Smooth muscle cell (in vitro differentiated cells): ENCODE measurements around the gene DNAH17. TPM values are rescaled to one million over a fixed set of nuclear protein-coding genes. Genes with fewer than 3 reads are reported as not detected.

ENCODE experiments used
- DNase-seq: peaks from one replicate; lab custom pipeline; 2025; ENCODE audit not compliant: unreplicated experiment; lab: John Stamatoyannopoulos, UW
- H2AFZ ChIP-seq: fragments of 200-600 bp; sonication (generic); 2 replicates; pipeline ENCODE4 v1.6.0; 2016; ENCODE audit warnings: antibody characterized with exemption, low read depth, mild to moderate bottlenecking
- H3F3A ChIP-seq: fragments of 200-600 bp; sonication (generic); 2 replicates; pipeline ENCODE4 v1.6.0; 2017; ENCODE audit warnings: antibody characterized with exemption, low read depth
- H3K27ac ChIP-seq: fragments of 200-600 bp; sonication (generic); 2 replicates; pipeline ENCODE4 v1.5.1; 2016; ENCODE audit warnings: low read depth, mild to moderate bottlenecking
- H3K27me3 ChIP-seq: fragments of 200-600 bp; sonication (generic); 2 replicates; pipeline ENCODE4 v1.6.1; 2016; ENCODE audit warnings: low read depth, mild to moderate bottlenecking
- H3K36me3 ChIP-seq: fragments of 200-600 bp; sonication (generic); 2 replicates; pipeline ENCODE4 v1.5.1; 2016; ENCODE audit warnings: low read depth
- H3K4me1 ChIP-seq: fragments of 200-600 bp; sonication (generic); 2 replicates; pipeline ENCODE4 v1.5.1; 2016; ENCODE audit warnings: low read depth
- H3K4me2 ChIP-seq: fragments of 200-600 bp; sonication (generic); 2 replicates; pipeline ENCODE4 v1.6.0; 2016; ENCODE audit warnings: mild to moderate bottlenecking
- H3K4me3 ChIP-seq: fragments of 200-600 bp; sonication (generic); 2 replicates; pipeline ENCODE4 v1.5.1; 2016; ENCODE audit warnings: mild to moderate bottlenecking
- H3K79me2 ChIP-seq: fragments of 200-600 bp; sonication (generic); 2 replicates; pipeline ENCODE4 v1.6.0; 2016; ENCODE audit warnings: low read depth, mild to moderate bottlenecking
- H3K9ac ChIP-seq: fragments of 200-600 bp; sonication (generic); 2 replicates; pipeline ENCODE4 v1.6.0; 2016; ENCODE audit warnings: low read depth
- H3K9me3 ChIP-seq: fragments of 200-600 bp; sonication (generic); replicated peaks from 2 replicates; pipeline ENCODE4 v1.5.1; 2016; ENCODE audit warnings: low read depth
- H4K20me1 ChIP-seq: fragments of 200-600 bp; sonication (generic); 2 replicates; pipeline ENCODE4 v1.6.0; 2016; ENCODE audit warnings: low read depth
- CTCF ChIP-seq: fragments of 200-600 bp; sonication (generic); IDR thresholded peaks from 2 replicates; pipeline ENCODE4 v1.5.1; 2017; ENCODE audit warnings: borderline replicate concordance, mild to moderate bottlenecking, antibody characterized with exemption; ENCODE audit not compliant: insufficient read depth, poor library complexity, severe bottlenecking
- WGBS: methylation state at CpG from one replicate; pipeline ENCODE4 v1.1.7; 2016; ENCODE audit warnings: low lambda C conversion rate; 5-methylcytosine and 5-hydroxymethylcytosine counted together
- polyA plus RNA-seq: library from polyadenylated mRNA; unstranded; fragments of >200 nt; fragmentation: Nextera tagmentation; extraction: Ambion mirVana; gene quantifications from 2 replicates; pipeline ENCODE4 v1.2.1, GENCODE V29; 2016
- total RNA-seq: library from RNA; depleted of rRNA; stranded (reverse); fragments of >200 nt; gene quantifications from 2 replicates; pipeline ENCODE4 v1.2.3, GENCODE V29; 2014

The DNAH17 gene, protein sequence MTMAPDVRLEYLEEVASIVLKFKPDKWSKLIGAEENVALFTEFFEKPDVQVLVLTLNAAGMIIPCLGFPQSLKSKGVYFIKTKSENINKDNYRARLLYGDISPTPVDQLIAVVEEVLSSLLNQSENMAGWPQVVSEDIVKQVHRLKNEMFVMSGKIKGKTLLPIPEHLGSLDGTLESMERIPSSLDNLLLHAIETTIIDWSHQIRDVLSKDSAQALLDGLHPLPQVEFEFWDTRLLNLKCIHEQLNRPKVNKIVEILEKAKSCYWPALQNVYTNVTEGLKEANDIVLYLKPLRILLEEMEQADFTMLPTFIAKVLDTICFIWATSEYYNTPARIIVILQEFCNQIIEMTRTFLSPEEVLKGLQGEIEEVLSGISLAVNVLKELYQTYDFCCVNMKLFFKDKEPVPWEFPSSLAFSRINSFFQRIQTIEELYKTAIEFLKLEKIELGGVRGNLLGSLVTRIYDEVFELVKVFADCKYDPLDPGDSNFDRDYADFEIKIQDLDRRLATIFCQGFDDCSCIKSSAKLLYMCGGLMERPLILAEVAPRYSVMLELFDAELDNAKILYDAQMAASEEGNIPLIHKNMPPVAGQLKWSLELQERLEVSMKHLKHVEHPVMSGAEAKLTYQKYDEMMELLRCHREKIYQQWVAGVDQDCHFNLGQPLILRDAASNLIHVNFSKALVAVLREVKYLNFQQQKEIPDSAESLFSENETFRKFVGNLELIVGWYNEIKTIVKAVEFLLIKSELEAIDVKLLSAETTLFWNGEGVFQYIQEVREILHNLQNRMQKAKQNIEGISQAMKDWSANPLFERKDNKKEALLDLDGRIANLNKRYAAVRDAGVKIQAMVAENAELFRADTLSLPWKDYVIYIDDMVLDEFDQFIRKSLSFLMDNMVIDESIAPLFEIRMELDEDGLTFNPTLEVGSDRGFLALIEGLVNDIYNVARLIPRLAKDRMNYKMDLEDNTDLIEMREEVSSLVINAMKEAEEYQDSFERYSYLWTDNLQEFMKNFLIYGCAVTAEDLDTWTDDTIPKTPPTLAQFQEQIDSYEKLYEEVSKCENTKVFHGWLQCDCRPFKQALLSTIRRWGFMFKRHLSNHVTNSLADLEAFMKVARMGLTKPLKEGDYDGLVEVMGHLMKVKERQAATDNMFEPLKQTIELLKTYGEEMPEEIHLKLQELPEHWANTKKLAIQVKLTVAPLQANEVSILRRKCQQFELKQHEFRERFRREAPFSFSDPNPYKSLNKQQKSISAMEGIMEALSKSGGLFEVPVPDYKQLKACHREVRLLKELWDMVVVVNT (N-terminal part only)
- total RNA-seq: 0.18 and 0.27 TPM in 2 replicates
- 0.98 and 4.2 TPM in 2 replicates for polyA plus RNA-seq

GRCh38 chr17:78577296-78577695 is at the start of gene DNAH17:
Gene DNAH17 (minus strand): TSS chr17:78577396. CDS start chr17:78575057, 2,339 bp downstream.
- no peak for DNase-seq
- no peaks in the 10 kb centered on the region for H3K9me3 ChIP-seq
- no peaks in the 10 kb centered on the region for H3K27me3 ChIP-seq
- H3K36me3 ChIP-seq: no peaks in the 10 kb centered on the region
- WGBS: 97% methylated on average over 9 of the region's 9 CpGs
- no peak for TF ChIP-seq CTCF
- no peak within 1 kb of the TSS for H3K4me2 ChIP-seq
- H3F3A ChIP-seq: no peaks in the 10 kb centered on the region
- no peak within 1 kb of the TSS for H3K27ac ChIP-seq
- H3K4me3 ChIP-seq: no peak within 1 kb of the TSS
- H2AFZ ChIP-seq: no peak within 1 kb of the TSS
- no peaks in the 10 kb centered on the region for H3K79me2 ChIP-seq
- no peaks in the 10 kb centered on the region for H3K4me1 ChIP-seq
- H3K9ac ChIP-seq: no peak within 1 kb of the TSS
- H4K20me1 ChIP-seq: no peaks in the 10 kb centered on the region

DNA sequence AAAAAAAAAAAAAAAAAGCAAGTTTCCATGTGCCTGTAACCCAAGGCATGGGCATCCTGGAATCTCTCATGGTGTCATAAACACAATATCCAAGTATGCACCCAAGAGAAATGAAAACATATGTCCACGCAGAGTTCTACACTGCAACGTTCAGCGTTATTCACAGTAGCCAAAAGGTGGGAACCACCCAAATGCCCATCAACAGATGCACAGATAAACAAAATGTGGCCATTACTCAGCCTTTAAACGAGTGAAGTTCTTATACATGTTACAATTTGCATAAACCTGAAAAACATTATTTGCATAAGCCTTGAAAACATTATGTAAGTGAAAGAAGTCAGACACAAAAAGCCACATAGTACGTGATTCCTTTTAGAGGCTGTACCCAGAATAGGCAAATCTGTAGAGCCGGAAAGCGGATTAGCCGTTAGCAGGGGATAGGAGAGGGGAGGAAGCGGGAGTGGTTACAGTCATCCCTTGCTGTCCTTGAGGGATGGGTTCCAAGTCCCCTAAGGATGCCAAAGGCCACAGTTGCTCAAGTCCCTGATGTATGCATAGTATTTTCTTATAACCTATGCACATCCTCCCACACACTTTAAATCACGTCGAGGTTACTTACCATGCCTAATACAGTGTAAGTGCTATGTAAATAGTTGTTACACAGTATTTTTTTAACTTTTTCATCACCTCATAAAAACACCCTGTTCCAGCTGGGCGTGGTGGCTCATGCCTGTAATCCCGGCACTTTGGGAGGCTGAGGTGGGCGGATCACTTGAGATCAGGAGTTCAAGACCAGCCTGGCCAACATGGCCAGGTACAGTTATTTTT is 47.3 kb upstream of the DNAH17 start:
- H3K79me2 ChIP-seq: no peaks in the 10 kb centered on the region
- TF ChIP-seq CTCF: no peak
- no peaks in the 10 kb centered on the region for H3F3A ChIP-seq
- no peaks in the 10 kb centered on the region for H3K4me1 ChIP-seq
- H3K36me3 ChIP-seq: no peaks in the 10 kb centered on the region
- no peaks in the 10 kb centered on the region for H3K27me3 ChIP-seq
- no peaks in the 10 kb centered on the region for H4K20me1 ChIP-seq
- no peak overlapping the region for H3K4me3 ChIP-seq
- H3K9me3 ChIP-seq: no peaks in the 10 kb centered on the region
- H3K27ac ChIP-seq: no peak overlapping the region
- H2AFZ ChIP-seq: no peak overlapping the region
- H3K4me2 ChIP-seq: no peak overlapping the region
- 79% methylated on average over 14 of the region's 14 CpGs for WGBS
- no peak overlapping the region for H3K9ac ChIP-seq
- no peak for DNase-seq

- no peak for DNase-seq
- Histone ChIP-seq H3K4me2 (no peak overlapping the region), H3K9me3 (no peaks in the 10 kb centered on the region), H3K36me3 (no peaks in the 10 kb centered on the region), H3K4me3 (no peak overlapping the region), H3K9ac (no peak overlapping the region), H3K79me2 (no peaks in the 10 kb centered on the region), H3K4me1 (no peaks in the 10 kb centered on the region), H3K27ac (no peak overlapping the region), H3K27me3 (no peaks in the 10 kb centered on the region), H2AFZ (no peak overlapping the region), H4K20me1 (no peaks in the 10 kb centered on the region), H3F3A (no peaks in the 10 kb centered on the region)
- WGBS: 77% methylated on average over 12 of the region's 12 CpGs
- TF ChIP-seq CTCF: no peak
Observed at GRCh38 chr17:78623541-78623940, 46.3 kb upstream of the DNAH17 start.
